NCI-H146 (cell line): Measurements from ENCODE around the gene NRROS.

ENCODE experiments used
- DNase-seq: peaks from one replicate; lab custom pipeline; 2025; lab: John Stamatoyannopoulos, UW

Gene NRROS

DNA sequence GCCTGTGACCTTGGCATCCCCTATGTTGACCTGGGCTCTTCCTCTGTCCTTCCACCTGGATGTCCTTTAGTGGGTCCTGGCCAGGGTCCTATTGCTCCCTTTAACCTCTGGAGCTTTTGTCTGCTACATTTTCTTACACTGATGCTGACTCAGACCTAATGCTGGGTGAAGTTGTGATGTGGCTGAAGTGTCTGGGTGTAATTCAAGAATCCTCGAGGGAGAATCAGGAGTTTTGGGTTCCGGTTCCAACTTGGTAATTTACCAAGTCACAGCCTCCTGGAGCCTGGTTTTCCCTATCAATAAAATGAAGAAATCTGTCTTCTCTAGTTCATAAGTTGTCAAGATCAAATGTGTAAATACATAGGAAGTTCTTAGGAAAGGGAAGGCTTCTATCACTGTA, 46.9 kb downstream of the NRROS start:
- no peak for DNase-seq

DNA sequence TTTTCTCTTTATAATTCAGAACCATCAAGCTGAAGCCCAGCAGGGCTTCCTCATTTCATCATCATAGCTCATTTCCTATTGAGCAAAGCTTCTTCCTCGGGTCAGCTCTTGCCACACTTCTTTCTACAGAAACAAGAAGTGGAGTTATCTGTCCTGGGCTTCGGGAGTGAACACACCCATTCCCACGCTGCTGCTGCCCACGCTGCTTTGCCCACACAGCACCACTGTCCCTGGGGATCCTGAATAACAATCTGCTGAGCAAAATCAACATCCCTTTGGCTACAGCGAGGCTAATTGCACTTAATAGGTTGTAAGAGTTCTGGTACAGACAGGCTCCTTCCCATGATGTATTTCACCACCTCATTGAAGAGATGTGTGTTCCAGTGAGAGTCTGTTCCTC, 48.9 kb downstream of the NRROS start:
- DNase-seq: peak; percentile 54

DNA sequence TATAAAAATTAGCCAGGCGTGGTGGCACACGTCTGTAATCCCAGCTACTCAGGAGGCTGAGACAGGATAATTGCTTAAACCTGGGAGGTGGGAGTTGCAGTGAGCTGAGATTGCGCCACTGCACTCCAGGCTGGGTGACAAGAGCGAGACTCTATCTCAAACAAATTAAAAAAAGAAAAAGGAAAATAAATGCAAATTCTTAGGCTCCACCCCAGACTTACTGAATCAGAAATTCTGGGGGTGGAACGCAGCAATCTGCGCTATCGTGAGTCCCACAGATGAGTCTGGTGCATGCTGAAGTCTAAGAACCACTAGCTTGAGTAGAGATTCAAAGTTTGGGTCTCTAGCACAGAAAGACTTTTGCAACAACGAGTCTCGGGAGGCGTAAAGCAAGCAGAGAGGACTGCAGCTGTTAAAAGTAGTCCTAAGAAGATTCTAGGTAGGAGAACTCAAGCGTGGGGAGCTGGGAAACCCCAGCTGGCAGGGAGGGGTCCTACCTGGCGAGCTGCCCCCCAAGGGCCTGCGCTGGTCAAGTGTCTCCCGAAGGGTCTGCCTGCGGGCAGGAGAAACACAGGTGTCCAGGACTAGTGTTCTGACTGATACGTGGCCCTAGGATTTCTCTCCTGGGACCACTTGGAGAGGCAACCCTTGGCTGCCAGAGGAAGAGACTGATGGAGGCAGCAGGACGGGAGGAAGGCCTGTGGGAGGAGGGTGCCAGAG, 50.6 kb downstream of the NRROS start:
- no peak for DNase-seq

DNA sequence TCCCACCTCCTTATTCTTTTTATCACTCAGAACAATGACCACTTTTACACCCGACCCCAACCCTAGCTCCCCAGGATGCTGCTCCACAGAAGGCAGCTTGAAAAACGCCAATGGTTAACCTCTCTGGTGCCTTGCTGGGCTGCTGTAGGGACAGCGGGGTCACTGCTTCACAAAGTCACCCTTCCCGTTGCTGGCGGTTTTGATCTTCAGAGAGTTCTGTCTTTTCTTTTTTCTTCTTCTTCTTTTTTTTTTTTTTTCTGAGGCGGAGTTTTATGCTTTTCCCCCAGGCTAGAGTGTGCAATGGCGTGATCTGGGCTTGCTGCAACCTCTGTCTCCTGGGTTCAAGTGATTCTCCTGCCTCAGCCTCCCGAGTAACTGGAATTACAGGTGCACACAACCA, 51.9 kb downstream of the NRROS start:
- DNase-seq: no peak

DNA sequence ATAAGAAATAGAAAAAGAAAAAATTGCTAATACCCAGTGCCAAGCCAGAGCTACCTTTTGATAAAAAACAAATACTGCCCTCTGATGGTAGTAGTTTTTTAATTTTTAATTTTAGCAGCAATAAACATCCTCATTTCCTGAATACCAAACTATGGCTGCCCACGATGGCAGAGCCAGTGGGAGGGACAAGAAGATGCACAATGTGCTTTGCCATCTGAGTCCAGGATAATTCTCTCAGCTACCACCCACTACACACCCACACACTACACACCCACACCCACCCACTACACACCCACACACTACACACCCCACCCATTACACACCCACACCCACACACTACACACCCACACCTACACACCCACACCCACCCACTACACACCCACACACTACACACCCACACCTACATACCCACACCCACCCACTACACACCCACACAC, 54.7 kb downstream of the NRROS start:
- DNase-seq: no peak

DNA sequence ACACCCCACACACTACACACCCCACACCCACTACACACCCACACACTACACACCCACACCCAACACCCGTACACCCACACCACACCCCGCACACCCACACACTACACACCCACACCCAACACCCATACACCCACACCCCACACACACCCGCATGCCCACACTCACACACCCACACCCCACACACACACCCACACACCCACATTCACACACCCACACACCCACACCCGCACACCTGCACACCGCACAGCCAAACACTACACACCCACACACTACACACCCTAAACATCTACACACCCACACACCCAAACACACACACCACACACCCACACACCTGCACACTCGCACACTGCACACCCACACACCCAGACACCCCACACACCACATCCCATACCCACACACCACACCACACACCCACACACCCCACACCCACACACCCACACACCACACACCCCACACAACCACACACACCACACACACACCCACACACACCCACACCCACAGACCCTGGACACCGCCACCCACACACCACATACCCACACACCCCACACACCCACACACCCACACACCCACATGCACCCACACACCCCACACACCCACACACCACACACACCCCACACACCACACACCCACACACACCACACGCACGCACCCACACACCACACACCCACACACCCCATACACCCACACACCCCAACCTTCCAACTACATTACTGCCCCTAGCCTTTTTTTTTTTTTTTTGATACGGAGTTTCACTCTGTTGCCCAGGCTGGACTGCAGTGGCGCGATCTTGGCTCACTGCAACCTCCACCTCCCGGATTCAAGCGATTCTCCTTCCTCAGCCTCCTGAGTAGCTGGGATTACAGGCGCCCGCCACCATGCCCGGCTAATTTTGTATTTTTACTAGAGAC, 55.7 kb downstream of the NRROS start:
- DNase-seq: no peak

DNA sequence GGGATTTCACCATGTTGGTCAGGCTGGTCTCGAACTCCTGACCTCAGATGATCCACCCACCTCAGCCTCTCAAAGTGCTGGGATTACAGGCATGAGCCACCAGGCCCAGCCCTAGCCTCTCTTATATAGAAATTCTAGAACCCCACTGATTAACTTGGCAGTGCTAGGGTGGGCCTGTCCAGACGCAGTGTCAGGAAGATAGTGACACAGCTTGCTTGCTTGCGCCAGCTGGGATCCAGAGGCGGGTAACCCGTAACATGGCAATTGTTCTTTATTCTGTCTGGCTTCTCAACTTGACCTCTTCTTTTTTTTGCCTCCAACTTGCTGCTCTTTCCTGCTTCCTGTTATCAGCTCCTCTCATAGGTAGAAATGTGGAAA, 56.3 kb downstream of the NRROS start:
- DNase-seq: no peak

DNA sequence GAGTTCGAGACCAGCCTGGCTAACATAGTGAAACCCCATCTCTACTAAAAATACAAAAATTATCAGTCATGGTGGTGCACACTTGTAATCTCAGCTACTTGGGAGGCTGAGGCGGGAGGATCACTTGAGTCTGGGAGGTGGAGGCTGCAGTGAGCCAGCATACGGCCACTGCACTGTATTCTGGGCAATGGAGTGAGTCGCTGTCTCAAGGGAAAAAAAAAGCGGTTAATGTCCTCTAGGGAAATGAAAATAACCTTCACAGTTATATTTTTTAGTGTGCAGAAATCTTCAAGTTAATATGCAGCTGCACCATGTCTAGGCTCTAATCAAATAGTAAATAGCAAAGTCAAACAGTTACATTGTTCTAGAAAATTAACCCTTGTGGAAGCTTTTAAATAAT, 57.8 kb downstream of the NRROS start:
- DNase-seq: no peak

DNA sequence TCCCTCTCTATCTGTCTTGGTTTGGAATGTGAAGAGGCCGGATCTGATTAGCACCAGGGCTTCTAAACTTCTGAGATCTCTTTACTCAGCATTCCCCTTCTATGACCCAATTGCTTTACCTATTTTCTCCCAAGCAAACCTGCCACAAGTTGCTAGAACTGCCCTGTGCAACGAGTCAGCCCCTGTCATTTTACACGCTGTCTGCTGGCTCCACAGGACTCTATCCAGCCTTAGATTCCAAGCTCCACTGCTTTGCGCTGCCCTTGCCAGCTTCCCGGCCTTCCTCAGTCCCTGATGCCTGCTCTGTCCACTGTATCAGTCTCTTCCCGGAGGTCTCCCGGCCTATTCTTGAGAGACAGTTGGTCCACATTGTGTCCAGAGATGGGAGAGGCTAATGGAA, 60.3 kb downstream of the NRROS start:
- no peak for DNase-seq

DNA sequence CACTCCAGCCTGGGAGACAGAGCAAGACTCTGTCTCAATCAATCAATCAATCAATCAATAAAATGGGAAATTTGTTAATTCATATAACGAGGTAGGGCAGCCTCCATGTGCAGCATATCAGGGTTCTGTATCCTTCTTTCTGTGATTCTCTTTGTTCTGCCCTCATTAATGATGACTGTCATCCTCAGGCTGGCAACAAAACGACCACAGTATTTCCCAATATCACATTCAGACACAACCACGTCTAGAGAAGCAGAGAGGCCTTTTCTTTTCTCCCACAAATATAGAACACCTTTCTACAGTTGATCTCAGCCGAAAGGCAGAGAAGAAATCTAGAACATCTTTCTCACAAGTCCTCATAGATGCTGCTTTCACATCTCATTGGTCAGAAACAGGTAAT, 61.3 kb downstream of the NRROS start:
- no peak for DNase-seq

DNA sequence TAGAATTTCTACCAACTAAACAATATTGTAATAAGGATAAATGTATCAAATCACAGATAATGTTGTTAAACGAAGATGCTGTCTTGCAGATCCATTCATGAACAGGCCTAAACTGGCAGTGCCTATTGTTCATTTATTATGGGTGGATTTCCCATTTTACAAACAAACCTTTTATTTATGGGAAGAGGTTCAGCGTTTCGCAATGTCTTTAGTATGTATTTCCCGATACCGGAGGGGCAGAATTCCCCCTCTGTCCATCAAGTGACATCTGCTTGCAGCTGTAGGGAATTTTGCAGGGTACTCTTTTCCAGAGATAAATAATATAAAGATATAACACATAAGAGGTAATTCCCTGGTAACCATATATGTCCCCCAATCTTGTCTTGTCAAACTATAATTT, 66.8 kb downstream of the NRROS start:
- no peak for DNase-seq

DNA sequence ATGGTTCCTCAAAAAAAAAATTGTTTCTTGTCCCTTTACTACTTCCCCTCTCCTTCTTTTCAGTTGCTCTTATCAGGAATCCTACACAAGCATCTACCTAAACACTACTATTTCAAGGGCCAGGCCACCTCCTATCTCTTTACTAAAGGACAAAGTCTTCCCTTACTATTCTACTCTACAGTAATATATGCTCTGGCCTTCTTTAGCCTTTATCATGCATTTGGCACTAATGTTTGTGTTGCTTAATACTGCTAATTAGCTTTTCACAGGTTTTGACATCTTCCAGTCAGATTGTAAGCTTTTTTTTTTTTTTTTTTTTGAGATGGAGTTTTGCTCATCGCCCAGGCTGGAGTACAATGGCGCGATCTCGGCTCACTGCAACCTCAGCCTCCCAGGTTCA, 67.2 kb downstream of the NRROS start:
- no peak for DNase-seq

DNA sequence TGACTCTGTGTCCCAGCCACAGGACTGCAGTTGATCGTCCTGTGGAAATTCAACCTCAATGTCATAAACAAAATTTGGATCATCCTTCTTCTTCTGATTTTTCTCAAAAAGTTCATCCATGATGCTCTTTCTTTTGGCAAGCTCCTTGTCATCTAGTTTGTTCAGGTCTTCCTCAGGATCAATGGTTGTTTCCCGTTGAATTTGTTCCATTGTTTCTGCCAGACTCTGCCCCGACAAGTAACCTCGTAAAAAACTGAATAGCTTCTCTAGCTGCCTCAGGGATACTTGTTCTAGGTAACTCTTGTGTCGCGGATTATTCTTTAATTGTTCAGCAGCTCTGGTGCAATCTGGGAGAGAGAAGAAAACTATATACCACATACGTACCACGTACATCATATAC, 68.1 kb downstream of the NRROS start:
- DNase-seq: no peak

DNA sequence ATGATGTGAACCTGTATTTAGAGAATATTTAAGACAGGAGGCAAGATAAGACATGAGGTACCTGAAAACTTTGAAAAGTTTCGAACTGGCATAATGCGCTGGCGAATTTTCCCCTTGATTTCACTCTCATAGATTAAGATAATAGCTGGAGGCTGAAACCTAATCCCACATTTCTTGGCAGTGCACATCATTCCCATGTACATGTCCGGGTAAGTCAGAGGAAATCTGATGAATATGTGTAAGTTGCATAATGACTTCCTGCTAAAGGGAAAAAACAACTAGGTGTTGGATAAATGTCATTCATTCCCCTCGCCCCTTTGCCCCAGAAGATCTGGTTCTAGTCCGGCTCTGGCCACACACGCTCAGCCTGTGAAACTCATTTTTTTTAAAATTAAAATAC, 69.0 kb downstream of the NRROS start:
- no peak for DNase-seq
